Astrocyte of the cerebellum (primary cell): ENCODE results near the gene LTK.
A peak's percentile ranks its signal among the peaks of the same experiment; 100 is the strongest.

Experiments
- DNase-seq: peaks from one replicate; pipeline ENCODE4 v3.0.0-alpha.2; 2011; ENCODE audit warnings: low read depth
- H3K4me3 ChIP-seq: 2 replicates; pipeline ENCODE4 v1.5.1; 2011; ENCODE audit warnings: mild to moderate bottlenecking, low read depth, low read length, moderate library complexity
- in situ Hi-C: cut with HindIII; loops from 2 replicates; pipeline ENCODE4 v1.10.0; 2017; ENCODE audit warnings: low sequenced_read_pairs
- TF ChIP-seq, protein P1 (sequence below): IDR thresholded peaks from 2 replicates; pipeline ENCODE4 v1.5.1; 2012; ENCODE audit warnings: low read length, low read depth, moderate library complexity, mild to moderate bottlenecking; ENCODE audit errors: missing control alignments

LTK gene

DNA sequence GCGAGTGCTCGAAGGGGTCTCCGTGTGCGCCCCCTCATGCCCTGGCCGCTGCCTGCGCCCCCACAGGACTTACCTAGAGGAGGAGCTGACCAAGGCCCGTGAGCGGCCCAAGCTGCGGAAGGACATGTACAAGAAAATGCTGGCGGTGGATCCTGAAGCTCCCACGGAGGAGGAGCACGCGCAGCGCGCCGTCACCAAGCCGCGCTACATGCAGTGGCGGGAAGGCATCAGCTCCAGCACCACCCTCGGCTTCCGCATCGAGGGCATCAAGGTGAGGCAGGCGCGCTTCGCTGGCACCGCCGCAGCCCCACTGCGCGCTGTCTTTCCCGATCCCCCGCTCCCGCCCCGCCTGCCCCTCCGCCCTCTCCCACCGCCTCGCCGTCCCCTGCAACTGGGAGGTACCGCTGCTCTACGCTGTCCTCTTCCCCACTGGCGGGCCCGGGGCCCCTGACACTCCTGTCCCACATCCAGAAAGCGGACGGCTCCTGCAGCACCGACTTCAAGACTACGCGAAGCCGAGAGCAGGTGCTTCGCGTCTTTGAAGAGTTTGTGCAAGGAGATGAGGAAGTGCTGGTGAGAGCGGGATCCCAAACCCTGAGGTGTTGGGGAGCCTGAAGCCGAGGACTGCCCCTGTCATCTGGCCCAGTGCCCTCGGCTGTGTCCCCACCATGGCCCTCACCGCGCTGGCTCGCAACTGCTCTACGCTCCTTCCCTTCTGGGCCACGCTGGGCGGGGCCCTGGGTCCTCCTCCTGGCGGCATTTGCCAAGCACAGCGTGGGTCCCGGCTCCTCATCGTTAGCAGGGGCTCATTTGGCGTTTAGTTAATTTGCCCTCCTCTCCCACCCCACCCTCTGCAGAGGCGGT lies 11.5 kb downstream of the LTK start:
- no peak overlapping the region for H3K4me3 ChIP-seq
- no peak for DNase-seq
- TF ChIP-seq, protein P1, sequence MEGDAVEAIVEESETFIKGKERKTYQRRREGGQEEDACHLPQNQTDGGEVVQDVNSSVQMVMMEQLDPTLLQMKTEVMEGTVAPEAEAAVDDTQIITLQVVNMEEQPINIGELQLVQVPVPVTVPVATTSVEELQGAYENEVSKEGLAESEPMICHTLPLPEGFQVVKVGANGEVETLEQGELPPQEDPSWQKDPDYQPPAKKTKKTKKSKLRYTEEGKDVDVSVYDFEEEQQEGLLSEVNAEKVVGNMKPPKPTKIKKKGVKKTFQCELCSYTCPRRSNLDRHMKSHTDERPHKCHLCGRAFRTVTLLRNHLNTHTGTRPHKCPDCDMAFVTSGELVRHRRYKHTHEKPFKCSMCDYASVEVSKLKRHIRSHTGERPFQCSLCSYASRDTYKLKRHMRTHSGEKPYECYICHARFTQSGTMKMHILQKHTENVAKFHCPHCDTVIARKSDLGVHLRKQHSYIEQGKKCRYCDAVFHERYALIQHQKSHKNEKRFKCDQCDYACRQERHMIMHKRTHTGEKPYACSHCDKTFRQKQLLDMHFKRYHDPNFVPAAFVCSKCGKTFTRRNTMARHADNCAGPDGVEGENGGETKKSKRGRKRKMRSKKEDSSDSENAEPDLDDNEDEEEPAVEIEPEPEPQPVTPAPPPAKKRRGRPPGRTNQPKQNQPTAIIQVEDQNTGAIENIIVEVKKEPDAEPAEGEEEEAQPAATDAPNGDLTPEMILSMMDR, result no peak
- in situ Hi-C loops, result no loop called here

DNA sequence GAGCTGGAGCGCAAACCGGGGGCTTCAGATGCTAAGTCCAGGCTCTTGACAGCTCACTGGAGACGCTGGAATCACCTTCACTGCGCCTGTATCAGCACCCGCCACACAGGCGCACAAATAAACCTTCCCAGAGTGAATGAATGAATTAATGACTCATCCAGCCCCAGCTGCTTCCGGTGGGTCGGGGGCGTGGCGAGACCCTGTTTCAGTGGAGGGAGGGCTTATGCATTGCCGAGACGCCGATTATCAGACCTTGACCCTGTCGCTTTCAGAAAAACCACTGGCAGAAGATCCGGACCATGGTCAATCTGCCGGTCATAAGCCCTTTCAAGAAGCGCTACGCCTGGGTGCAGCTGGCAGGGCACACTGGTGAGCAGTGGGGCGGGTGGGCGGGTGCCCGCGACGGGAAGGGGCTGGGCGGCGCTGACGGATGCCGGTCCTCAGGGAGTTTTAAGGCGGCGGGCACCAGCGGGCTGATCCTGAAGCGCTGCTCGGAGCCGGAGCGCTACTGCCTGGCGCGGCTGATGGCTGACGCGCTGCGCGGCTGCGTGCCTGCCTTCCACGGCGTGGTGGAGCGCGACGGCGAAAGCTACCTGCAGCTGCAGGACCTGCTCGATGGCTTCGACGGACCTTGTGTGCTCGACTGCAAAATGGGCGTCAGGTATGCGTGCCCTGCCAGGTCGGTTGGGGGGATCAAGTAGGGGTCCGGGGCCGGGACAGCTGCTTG lies 12.3 kb downstream of the LTK start:
- H3K4me3 ChIP-seq, result peak overlapping the region; percentile 21

DNA sequence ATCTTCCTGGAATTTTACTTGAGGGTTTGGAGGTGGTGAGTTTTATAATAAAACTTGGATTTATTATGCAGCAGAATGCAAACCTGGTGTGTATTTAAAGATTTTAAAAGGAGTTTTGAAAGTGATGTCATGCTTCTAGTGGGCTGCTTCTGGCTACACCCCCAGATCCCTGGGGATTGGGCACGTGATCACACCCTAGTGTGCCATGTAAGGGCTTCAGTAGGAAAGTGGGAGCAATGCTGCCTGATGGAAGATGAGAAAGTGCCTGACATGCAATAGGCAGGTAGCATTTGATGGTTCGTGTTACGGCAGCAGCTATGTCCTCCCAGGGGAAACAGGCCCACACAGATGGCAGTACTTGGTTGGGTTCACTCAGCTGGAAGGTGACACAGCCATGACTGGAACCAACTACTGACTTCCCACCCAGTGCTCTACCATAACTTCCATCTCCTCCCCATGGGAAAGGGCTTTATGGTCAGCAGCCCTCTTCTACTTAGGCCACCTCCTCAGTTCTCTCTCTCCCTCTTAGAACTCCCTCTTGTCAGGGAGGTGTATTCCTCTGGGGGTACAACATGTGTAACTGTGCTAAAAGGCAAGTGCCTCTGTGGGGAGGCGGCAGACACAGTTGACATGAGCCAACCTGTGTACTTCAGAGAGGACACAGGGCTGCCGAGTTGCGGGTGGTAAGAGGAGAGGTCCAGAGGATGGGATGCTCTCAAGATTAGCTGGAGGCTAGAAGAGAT lies 14.3 kb downstream of the LTK start:
- DNase-seq, result no peak
- in situ Hi-C loops, result no loop called here
- no peak overlapping the region for H3K4me3 ChIP-seq
- TF ChIP-seq, protein P1, result no peak

More for the DNA sequence above, 12.3 kb downstream of the LTK start:
- TF ChIP-seq, protein P1, result no peak
- DNase-seq, result no peak
- in situ Hi-C loops, result no loop called here

DNA sequence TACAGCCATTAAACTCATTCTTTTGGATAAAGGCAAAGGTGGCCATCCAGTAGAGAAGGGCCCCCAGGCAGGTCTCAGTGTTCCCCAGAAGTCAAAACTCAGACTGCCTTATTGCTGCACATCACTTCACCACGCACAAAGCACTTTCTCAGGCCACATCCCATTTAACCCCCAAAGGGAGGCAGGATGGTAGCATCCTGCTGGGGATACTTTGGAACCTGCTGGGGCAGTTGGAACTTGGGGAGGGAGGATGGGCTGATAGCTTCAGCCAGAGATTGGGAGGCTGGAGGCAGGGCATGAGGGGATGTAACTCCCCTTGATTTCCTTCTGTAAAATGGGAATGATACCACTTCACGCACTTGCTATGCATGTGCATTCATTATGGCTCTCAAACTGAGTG lies 15.0 kb downstream of the LTK start:
- TF ChIP-seq, protein P1, result no peak
- in situ Hi-C loops, result no loop called here
- no peak for DNase-seq
- no peak overlapping the region for H3K4me3 ChIP-seq

DNA sequence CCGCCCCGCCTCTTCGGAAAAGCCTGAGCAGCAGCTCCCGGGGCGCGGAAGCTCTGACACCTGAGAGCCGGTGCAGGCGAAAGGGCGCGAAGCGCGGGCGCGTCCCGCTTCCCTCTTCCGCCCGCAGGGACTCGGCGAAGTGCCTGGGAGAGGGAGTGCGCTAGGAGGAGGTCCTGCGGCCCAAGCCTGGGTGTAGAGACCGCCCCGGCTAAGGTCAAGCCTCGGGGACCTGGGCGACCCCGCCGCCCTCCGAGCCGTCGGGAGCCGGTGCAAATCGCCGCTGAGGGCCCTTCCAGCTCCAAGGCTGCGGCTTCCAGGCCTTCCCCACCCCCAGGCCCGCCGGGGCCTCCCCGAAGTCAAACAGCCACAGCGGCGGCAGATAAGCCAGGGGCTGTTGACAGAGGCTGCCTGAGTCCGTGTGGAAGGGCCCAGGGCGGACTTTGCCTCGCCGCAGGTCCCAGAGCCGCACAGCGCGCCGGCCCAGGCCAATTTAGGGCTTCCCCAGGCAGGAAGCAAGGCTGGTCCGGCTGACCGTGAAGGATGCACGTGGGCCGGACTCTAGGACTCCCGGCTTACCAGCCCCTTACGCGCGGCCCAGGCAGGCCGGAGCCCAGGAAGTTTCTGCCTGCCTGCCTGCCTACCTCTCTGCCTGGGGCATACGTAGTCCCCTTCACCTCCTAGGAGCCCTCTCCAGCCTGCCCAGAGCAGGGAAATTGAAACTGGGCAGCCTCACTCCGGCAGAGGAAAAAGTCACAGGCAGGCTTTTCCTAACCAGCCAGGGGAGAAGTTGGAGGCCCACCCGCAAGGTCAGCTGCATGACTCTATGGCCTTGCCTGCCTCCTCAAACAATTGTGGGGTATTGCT lies 17.7 kb downstream of the LTK start:
- DNase-seq, result no peak
- H3K4me3 ChIP-seq, result no peak overlapping the region
- in situ Hi-C loops, result no loop called here
- TF ChIP-seq, protein P1, result no peak
